GM12878 (cell line): ENCODE measurements around the gene PREP. TPM values are rescaled to one million over a fixed set of nuclear protein-coding genes. Genes with fewer than 3 reads are reported as not detected.

Experiments
- ATAC-seq: fragments of 200-7000 bp; cut with Tn5 transposase; 3 replicates; pipeline ENCODE4 v1.9.1; 2020; ENCODE audit warnings: mild to moderate bottlenecking, moderate library complexity
- BruUV-seq: library from RNA; stranded (reverse); fragments of 400-500 nt; replicated peaks from 2 replicates; lab custom pipeline; 2021; lab: Mats Ljungman, UMichigan
- CTCF ChIA-PET: fragments of 300-600 bp; sonication (Branson Sonifier 250); formaldehyde crosslinking; extraction: SDS; loops from one replicate; lab custom pipeline; 2021; ENCODE audit warnings: inconsistent platforms; lab: Yijun Ruan, JAX
- POLR2A ChIA-PET: fragments of 350-600 bp; formaldehyde crosslinking; extraction: SDS; loops from one replicate; lab custom pipeline; 2021; ENCODE audit warnings: inconsistent platforms; lab: Charles Lee
- RAD21 ChIA-PET: fragments of 300-600 bp; sonication (Branson Sonifier 250); formaldehyde crosslinking; loops from one replicate; lab custom pipeline; 2023; ENCODE audit warnings: antibody characterized with exemption; ENCODE audit not compliant: unreplicated experiment; lab: Charles Lee
- SMC1A ChIA-PET: fragments of 300-600 bp; sonication (Branson Sonifier 250); formaldehyde crosslinking; loops from one replicate; lab custom pipeline; 2023; ENCODE audit not compliant: unreplicated experiment, uncharacterized antibody; lab: Charles Lee
- DNase-seq: peaks from one replicate; pipeline ENCODE4 v3.0.0-alpha.2; 2011; ENCODE audit warnings: low read depth, low spot score
- FAIRE-seq: peaks from 3 replicates; lab custom pipeline; 2011; peaks lifted over from hg19 to GRCh38; lab: Jason Lieb, UNC
- H2AFZ ChIP-seq: 2 replicates; pipeline ENCODE4 v1.6.0; 2011; ENCODE audit warnings: low read depth, low read length, control low read depth; ENCODE audit not compliant: control insufficient read depth
- H3K27ac ChIP-seq: 2 replicates; pipeline ENCODE4 v1.5.1; 2011; ENCODE audit warnings: control low read depth; ENCODE audit not compliant: control insufficient read depth, insufficient read depth
- H3K27me3 ChIP-seq, 2 experiments: replicated peaks in 1 of 2; 2 replicates each; pipeline versions ENCODE4 v1.6.0 to v1.6.1; 2011; ENCODE audit warnings: low read length in 1 of 2; ENCODE audit not compliant: control insufficient read depth in 2 of 2, insufficient read depth in 2 of 2
- H3K36me3 ChIP-seq, 2 experiments: 2 replicates each; pipeline ENCODE4 v1.5.1; 2011; ENCODE audit warnings: low read length in 1 of 2; ENCODE audit not compliant: control insufficient read depth in 2 of 2, insufficient read depth in 2 of 2
- H3K4me1 ChIP-seq: 2 replicates; pipeline ENCODE4 v1.6.1; 2011; ENCODE audit warnings: mild to moderate bottlenecking, low read length, moderate library complexity, mixed read lengths; ENCODE audit not compliant: control insufficient read depth, insufficient read depth
- H3K4me2 ChIP-seq: 2 replicates; pipeline ENCODE4 v1.6.0; 2011; ENCODE audit warnings: control low read depth; ENCODE audit not compliant: control insufficient read depth, insufficient read depth
- H3K4me3 ChIP-seq: fragments of 200-600 bp; sonication (generic); 2 replicates; pipeline ENCODE4 v1.5.1; 2016
- H3K79me2 ChIP-seq: 2 replicates; pipeline ENCODE4 v1.6.0; 2011; ENCODE audit warnings: low read length; ENCODE audit not compliant: control insufficient read depth, insufficient read depth
- H3K9ac ChIP-seq: 2 replicates; pipeline ENCODE4 v1.8.0; 2011; ENCODE audit warnings: low read length, control low read depth, mixed read lengths; ENCODE audit not compliant: control insufficient read depth, insufficient read depth
- H3K9me3 ChIP-seq: replicated peaks from 3 replicates; pipeline ENCODE4 v1.5.1; 2011; ENCODE audit warnings: mild to moderate bottlenecking, low read length; ENCODE audit not compliant: control insufficient read depth, insufficient read depth
- H4K20me1 ChIP-seq: 2 replicates; pipeline ENCODE4 v1.6.0; 2011; ENCODE audit not compliant: control insufficient read depth, insufficient read depth
- BHLHE40 ChIP-seq, 2 experiments: fragments of 450-650 bp in 1 of 2; IDR thresholded peaks; 2 replicates each; pipeline ENCODE4 v1.6.1; 2011 to 2017; ENCODE audit warnings: low read depth in 2 of 2, borderline replicate concordance in 1 of 2, improper control_type of control experiment in 1 of 2, low read length in 1 of 2, mild to moderate bottlenecking in 1 of 2
- BRCA1 ChIP-seq: IDR thresholded peaks from 2 replicates; pipeline ENCODE4 v1.6.1; 2011; ENCODE audit warnings: low read depth, low read length, improper control_type of control experiment
- CBX5 ChIP-seq: sonication (generic); IDR thresholded peaks from 2 replicates; pipeline ENCODE4 v1.6.1; 2016; ENCODE audit warnings: low read depth, moderate library complexity, mild to moderate bottlenecking, inconsistent platforms
- FOXM1 ChIP-seq: IDR thresholded peaks from 2 replicates; pipeline ENCODE4 v1.6.1; 2012; ENCODE audit warnings: low read depth, mild to moderate bottlenecking, inconsistent platforms, low read length, moderate library complexity
- HDAC2 ChIP-seq: fragments of 200-600 bp; sonication (generic); IDR thresholded peaks from 2 replicates; pipeline ENCODE4 v1.6.1; 2017
- HDGF ChIP-seq: fragments of 450-650 bp; IDR thresholded peaks from 2 replicates; pipeline ENCODE4 v1.6.1; 2016; ENCODE audit warnings: antibody characterized with exemption
- IRF4 ChIP-seq: IDR thresholded peaks from 2 replicates; pipeline ENCODE4 v1.6.1; 2011; ENCODE audit warnings: low read depth, low read length
- MEF2A ChIP-seq: IDR thresholded peaks from 2 replicates; pipeline ENCODE4 v1.6.1; 2011; ENCODE audit warnings: low read depth, mild to moderate bottlenecking, low read length, moderate library complexity; ENCODE audit not compliant: insufficient read depth
- NBN ChIP-seq: fragments of 450-650 bp; IDR thresholded peaks from 2 replicates; pipeline ENCODE4 v1.6.1; 2016
- NFXL1 ChIP-seq: fragments of 450-650 bp; IDR thresholded peaks from 2 replicates; pipeline ENCODE4 v1.6.1; 2017; ENCODE audit warnings: antibody characterized with exemption, mild to moderate bottlenecking, borderline replicate concordance
- PML ChIP-seq: IDR thresholded peaks from 2 replicates; pipeline ENCODE4 v1.6.1; 2012; ENCODE audit warnings: low read length, inconsistent platforms
- RCOR1 ChIP-seq: conservative IDR thresholded peaks from 2 replicates; pipeline ENCODE4 v1.6.1; 2012; ENCODE audit warnings: low read depth, low read length, improper control_type of control experiment
- STAT1 ChIP-seq: fragments of 450-650 bp; conservative IDR thresholded peaks from 2 replicates; pipeline ENCODE4 v1.6.1; 2014; ENCODE audit warnings: antibody characterized with exemption, mild to moderate bottlenecking
- SUPT20H ChIP-seq: IDR thresholded peaks from 2 replicates; pipeline ENCODE4 v1.6.1; 2011; ENCODE audit warnings: low read depth, mild to moderate bottlenecking, low read length, moderate library complexity, borderline replicate concordance; ENCODE audit not compliant: control insufficient read depth
- TCF3 ChIP-seq: IDR thresholded peaks from 2 replicates; pipeline ENCODE4 v1.6.1; 2012; ENCODE audit warnings: low read depth, mild to moderate bottlenecking, low read length, borderline replicate concordance; ENCODE audit not compliant: insufficient read depth
- WGBS: methylation state at CpG from one replicate; pipeline ENCODE4 v1.1.6; 2016; ENCODE audit warnings: low lambda C conversion rate; ENCODE audit not compliant: insufficient replicate concordance, insufficient coverage; ENCODE audit errors: missing lambda C conversion rate; 5-methylcytosine and 5-hydroxymethylcytosine counted together
- in situ Hi-C: fragments of 300-500 bp; cut with MboI; formaldehyde crosslinking; loops from 9 replicates; pipeline ENCODE4 v1.14.3; 2018; ENCODE audit warnings: mixed read lengths
- intact Hi-C: fragments of 100-400 bp; cut with micrococcal nuclease; formaldehyde crosslinking; loops from one replicate; pipeline ENCODE4 v1.14.2; 2022; ENCODE audit not compliant: unreplicated experiment
- polyA plus RNA-seq, 11 experiments: library from polyadenylated mRNA; depleted of rRNA in 4 of 11; unstranded in 6 of 11; stranded (reverse) in 5 of 11; fragments of >200 nt; fragmentation: Nextera tagmentation in 4 of 11; fragmentation: Illumina TruSeq in 1 of 11; extraction: Ambion mirVana in 4 of 11; extraction: Trizol in 1 of 11; gene quantifications; 1 replicate in 1 of 11; 2 replicates in 10 of 11; pipeline versions ENCODE4 v1.2.1 to v1.2.3, GENCODE V29; 2011 to 2016; ENCODE audit warnings: inconsistent platforms in 2 of 11, missing spikeins in 2 of 11, low read depth in 1 of 11
- total RNA-seq, 4 experiments: library from RNA; depleted of rRNA in 3 of 4; stranded (reverse); fragments of >200 nt in 3 of 4; fragmentation: Illumina TruSeq in 1 of 4; extraction: Trizol in 1 of 4; gene quantifications; 2 replicates each; pipeline versions ENCODE4 v1.2.1 to v1.2.3, GENCODE V29; 2013 to 2021
- TF ChIP-seq, protein P1 (sequence below): IDR thresholded peaks from 2 replicates; pipeline ENCODE4 v1.6.1; 2012; ENCODE audit warnings: mild to moderate bottlenecking, low read depth, low read length
- TF ChIP-seq, protein P2 (sequence below): IDR thresholded peaks from 2 replicates; pipeline ENCODE4 v1.6.1; 2011; ENCODE audit warnings: mild to moderate bottlenecking, low read depth, low read length, moderate library complexity; ENCODE audit not compliant: insufficient replicate concordance
- TF ChIP-seq, protein P3 (sequence below): fragments of 450-650 bp; conservative IDR thresholded peaks from 2 replicates; pipeline ENCODE4 v1.6.1; 2017; ENCODE audit warnings: mild to moderate bottlenecking, moderate library complexity

The PREP gene
- total and polyA plus RNA-seq, 10 of the 15 experiments (the other 5 are each of a cell fraction or from before 2014, with no cell fraction given), result 6.5 to 33.6 (median 18.1) TPM

DNA sequence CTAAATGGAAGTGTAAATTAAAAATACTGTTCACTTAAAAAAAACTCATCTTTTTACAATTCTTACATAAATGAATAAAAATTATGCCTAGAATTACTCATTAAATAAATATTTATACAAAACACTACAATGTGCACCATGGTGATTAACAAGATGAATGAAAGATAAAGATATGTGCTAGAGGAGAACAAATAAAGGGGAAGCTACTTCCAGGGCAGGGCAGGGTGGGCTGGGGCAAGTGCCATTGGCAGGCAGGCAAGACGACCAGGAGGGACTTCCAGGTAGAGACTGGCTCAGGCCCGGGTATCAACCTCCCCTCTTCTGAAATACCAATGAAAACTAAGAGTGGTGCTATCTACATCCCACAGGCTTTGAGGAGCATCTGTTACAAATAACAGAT lies 20.4 kb downstream of the PREP start:
- Histone ChIP-seq H3K36me3 (peaks cover 0 to 2% of the 10 kb centered on the region in 2 experiments; a peak in 2 of 4 replicates), H3K9me3 (no peaks in the 10 kb centered on the region), H3K27me3 (no peaks in the 10 kb centered on the region), H3K9ac (no peak overlapping the region), H3K4me1 (no peaks in the 10 kb centered on the region), H3K4me3 (no peak overlapping the region), H3K79me2 (no peaks in the 10 kb centered on the region; the same call in 1 of the 2 replicates), H4K20me1 (no peaks in the 10 kb centered on the region), H3K4me2 (no peak overlapping the region), H2AFZ (no peak overlapping the region), H3K27ac (no peak overlapping the region)
- no TSS peak for BruUV-seq
- in situ Hi-C loops, result no loop called here
- TF ChIP-seq TCF3 (no peak), IRF4 (no peak), NFXL1 (no peak), MEF2A (no peak), RCOR1 (no peak), HDGF (no peak), HDAC2 (no peak), BHLHE40 (IDR thresholded peaks at IDR 0.05; ENCODE audit: borderline replicate concordance in 1 of 2, low read depth in 2 of 2, low read length in 1 of 2) (no peak), SUPT20H (no peak), STAT1 (no peak), PML (no peak), BRCA1 (no peak), FOXM1 (no peak), CBX5 (no peak), NBN (no peak)
- TF ChIP-seq, protein P1, sequence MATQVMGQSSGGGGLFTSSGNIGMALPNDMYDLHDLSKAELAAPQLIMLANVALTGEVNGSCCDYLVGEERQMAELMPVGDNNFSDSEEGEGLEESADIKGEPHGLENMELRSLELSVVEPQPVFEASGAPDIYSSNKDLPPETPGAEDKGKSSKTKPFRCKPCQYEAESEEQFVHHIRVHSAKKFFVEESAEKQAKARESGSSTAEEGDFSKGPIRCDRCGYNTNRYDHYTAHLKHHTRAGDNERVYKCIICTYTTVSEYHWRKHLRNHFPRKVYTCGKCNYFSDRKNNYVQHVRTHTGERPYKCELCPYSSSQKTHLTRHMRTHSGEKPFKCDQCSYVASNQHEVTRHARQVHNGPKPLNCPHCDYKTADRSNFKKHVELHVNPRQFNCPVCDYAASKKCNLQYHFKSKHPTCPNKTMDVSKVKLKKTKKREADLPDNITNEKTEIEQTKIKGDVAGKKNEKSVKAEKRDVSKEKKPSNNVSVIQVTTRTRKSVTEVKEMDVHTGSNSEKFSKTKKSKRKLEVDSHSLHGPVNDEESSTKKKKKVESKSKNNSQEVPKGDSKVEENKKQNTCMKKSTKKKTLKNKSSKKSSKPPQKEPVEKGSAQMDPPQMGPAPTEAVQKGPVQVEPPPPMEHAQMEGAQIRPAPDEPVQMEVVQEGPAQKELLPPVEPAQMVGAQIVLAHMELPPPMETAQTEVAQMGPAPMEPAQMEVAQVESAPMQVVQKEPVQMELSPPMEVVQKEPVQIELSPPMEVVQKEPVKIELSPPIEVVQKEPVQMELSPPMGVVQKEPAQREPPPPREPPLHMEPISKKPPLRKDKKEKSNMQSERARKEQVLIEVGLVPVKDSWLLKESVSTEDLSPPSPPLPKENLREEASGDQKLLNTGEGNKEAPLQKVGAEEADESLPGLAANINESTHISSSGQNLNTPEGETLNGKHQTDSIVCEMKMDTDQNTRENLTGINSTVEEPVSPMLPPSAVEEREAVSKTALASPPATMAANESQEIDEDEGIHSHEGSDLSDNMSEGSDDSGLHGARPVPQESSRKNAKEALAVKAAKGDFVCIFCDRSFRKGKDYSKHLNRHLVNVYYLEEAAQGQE, result no peak
- TF ChIP-seq, protein P2, sequence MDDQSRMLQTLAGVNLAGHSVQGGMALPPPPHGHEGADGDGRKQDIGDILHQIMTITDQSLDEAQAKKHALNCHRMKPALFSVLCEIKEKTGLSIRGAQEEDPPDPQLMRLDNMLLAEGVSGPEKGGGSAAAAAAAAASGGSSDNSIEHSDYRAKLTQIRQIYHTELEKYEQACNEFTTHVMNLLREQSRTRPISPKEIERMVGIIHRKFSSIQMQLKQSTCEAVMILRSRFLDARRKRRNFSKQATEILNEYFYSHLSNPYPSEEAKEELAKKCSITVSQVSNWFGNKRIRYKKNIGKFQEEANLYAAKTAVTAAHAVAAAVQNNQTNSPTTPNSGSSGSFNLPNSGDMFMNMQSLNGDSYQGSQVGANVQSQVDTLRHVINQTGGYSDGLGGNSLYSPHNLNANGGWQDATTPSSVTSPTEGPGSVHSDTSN, result no peak
- TF ChIP-seq, protein P3, sequence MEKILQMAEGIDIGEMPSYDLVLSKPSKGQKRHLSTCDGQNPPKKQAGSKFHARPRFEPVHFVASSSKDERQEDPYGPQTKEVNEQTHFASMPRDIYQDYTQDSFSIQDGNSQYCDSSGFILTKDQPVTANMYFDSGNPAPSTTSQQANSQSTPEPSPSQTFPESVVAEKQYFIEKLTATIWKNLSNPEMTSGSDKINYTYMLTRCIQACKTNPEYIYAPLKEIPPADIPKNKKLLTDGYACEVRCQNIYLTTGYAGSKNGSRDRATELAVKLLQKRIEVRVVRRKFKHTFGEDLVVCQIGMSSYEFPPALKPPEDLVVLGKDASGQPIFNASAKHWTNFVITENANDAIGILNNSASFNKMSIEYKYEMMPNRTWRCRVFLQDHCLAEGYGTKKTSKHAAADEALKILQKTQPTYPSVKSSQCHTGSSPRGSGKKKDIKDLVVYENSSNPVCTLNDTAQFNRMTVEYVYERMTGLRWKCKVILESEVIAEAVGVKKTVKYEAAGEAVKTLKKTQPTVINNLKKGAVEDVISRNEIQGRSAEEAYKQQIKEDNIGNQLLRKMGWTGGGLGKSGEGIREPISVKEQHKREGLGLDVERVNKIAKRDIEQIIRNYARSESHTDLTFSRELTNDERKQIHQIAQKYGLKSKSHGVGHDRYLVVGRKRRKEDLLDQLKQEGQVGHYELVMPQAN, result no peak
- CTCF ChIA-PET, result interaction anchor here (0.6 to 0.7 kb wide), 2 partner anchors 12 to 1935 kb away, joined by 3 read pairs; no protein-coding TSS in a partner anchor
- RAD21 ChIA-PET, result no interaction called here
- DNase-seq (no peak), ATAC-seq (no peak), FAIRE-seq (no peak)
- SMC1A ChIA-PET, result no interaction called here
- intact Hi-C loops, result no loop called here
- POLR2A ChIA-PET, result interaction anchor here (0.6 kb wide), 1 partner anchor 888 kb away, joined by 5 read pairs; no protein-coding TSS in a partner anchor
- 69% methylated on average over 2 of the region's 2 CpGs for WGBS
